KOPT-K1 (cell line): ENCODE data around the gene CCR6.
"Not testable (repeated sequence)": the region's sequence is repeated elsewhere in the genome, so short reads cannot be mapped to it uniquely, and the experiment has no call there.

Experiments used
- H3K27ac ChIP-seq: fragments of 200-600 bp; sonication (generic); 2 replicates; pipeline ENCODE4 v1.5.1; 2016; ENCODE audit warnings: antibody characterized with exemption, mild to moderate bottlenecking, low read depth, low read length; ENCODE audit not compliant: poor library complexity, severe bottlenecking
- H3K36me3 ChIP-seq: fragments of 200-600 bp; sonication (generic); 2 replicates; pipeline ENCODE4 v1.5.1; 2017; ENCODE audit warnings: antibody characterized with exemption, mild to moderate bottlenecking, low read length, moderate library complexity; ENCODE audit not compliant: insufficient read depth
- H3K9me3 ChIP-seq: fragments of 200-600 bp; sonication (generic); 2 replicates; pipeline ENCODE4 v1.5.1; 2017; ENCODE audit warnings: antibody characterized with exemption, low read length, mild to moderate bottlenecking; ENCODE audit not compliant: insufficient read depth, poor library complexity, severe bottlenecking

The CCR6 gene

DNA sequence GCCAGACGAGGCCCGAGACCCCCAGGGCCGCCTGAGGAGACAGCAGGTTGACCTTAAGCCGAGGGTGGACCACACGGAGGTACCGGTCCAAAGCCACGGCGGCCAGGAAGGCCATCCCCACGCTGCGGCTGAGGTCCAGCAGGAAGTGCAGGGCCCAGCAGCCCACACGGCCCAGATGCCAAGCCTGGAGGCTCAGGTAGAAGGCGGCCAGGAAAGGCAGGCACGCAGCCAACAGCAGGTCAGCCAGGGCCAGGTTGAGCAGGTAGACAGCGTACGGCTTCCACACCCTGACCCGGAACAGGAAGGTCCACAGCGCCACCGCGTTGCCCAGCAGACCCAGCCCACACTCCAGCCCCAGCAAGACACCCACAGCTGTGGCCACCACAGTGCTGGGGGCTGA lies 34.5 kb downstream of the CCR6 start:
- no peak overlapping the region for H3K27ac ChIP-seq
- H3K9me3 ChIP-seq, result no peaks in the 10 kb centered on the region
- H3K36me3 ChIP-seq, result no peaks in the 10 kb centered on the region

DNA sequence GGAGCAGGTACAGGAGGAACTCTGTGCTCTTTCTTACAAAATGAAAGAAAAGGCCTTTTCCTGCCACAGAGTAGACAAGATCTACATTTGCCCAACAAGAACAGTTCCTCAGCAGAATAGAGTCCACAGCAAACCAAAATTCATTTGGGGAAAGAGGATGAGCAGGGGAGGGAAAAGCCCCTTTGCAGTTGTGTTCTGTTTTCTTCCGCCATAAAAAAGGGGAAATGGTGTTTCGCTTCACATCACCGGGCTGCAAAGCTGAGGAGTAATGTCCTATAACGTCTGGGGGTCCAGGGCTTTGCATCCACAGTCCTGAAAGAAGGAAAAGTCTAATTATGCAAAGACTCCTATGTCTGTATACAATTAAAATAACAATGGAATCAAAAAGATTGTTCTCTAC lies 35.0 kb downstream of the CCR6 start, which contains the start of gene GPR31:
TSS of gene GPR31 (minus strand) at position 118 of the 400 bp plus-strand sequence. CDS start 149 bp downstream, outside the sequence.
- no peaks in the 10 kb centered on the region for H3K9me3 ChIP-seq
- no peaks in the 10 kb centered on the region for H3K36me3 ChIP-seq
- H3K27ac ChIP-seq, result no peak within 1 kb of the TSS

DNA sequence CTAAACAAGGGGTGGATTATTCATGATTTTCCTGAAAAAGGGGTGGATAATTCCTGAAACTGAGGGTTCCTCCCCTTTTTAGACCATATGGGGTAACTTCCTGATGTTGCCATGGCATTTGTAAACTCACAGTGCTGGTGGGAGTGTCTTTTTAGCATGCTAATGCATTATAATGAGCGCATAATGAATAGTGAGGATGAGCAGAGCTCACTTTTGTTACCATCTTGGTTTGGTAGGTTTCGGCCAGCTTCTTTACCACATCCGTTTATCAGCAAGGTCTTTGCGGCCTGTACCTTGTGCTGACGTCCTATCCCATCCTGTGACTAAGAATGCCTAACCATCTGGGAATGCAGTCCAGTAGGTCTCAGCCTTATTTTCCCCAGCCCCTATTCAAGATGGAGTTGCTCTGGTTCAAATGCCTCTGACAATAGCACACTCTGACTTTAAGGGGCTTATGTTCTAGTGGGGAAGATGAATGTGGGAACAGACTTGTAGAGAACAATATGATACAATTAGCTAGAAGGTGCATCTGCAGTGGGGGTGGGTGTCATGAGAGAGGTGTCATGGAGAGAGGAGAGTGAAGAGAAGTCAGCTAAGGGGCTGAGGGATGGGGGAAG lies 39.1 kb downstream of the CCR6 start:
- no peaks in the 10 kb centered on the region for H3K9me3 ChIP-seq
- H3K36me3 ChIP-seq, result no peaks in the 10 kb centered on the region
- no peak overlapping the region for H3K27ac ChIP-seq

DNA sequence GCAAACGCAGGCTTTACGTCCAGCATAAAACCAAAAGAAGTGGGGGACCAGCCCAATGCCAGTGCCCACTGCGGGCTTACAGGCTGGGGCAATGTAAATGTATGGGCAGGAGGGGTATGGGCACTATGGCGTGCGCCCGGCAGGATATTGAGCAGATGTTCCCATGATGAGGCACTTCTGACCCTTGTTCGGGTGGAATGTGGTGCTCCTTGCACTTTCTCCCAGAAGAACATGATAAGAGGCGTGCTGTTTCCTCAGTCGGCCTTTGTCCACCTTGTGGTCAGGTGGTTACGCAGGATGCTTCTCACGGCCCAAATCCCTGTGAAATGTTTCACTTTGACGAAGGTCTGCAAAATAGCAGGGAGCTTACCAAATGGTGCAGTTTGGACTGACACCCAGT lies 39.7 kb downstream of the CCR6 start:
- no peaks in the 10 kb centered on the region for H3K36me3 ChIP-seq
- no peaks in the 10 kb centered on the region for H3K9me3 ChIP-seq
- no peak overlapping the region for H3K27ac ChIP-seq

DNA sequence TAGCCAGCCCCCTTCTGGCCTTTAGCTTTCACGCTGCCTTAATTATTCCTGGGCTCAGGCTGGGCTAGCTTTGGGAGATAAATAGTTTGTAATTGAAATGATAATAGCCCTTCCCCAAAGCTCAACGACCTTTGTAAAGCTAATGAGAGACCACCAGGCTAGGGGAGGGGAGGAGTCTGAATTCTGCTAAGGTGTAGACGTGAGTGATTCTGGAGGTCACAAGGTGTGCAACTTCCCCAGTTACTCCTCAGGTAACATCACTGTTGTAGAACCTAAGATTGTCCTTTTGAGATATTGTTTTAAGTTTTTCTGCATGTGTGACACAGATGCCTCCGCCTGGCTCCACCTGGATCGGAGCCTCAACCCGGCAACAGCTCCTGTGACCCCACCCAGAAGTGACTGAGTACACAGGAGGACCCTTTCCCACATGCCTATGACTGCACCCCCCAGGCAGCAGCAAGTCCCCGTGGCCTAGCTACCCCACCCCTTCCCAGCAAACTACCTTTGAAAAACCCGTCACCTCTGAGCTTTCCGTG lies 40.6 kb downstream of the CCR6 start:
- no peaks in the 10 kb centered on the region for H3K36me3 ChIP-seq
- no peaks in the 10 kb centered on the region for H3K9me3 ChIP-seq
- H3K27ac ChIP-seq, result no peak overlapping the region

DNA sequence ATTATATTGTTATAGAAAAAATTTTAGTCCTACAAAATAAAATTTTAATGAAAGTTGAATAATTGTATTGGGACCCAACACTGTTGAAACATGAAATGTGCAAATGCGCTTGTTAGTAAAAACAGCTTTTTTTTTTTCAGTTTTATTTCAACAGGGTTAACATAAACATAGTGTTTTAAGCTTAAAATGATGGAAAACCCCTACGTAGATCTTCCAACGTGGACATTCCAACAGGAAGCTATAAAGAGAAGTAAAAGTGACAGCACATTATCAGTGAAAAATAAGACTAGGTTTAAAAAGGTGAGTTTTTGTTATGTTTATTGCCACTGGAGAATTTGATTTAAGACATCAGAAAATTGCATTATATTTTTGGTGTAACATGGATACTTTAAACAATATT lies 41.4 kb downstream of the CCR6 start:
- H3K27ac ChIP-seq, result no peak overlapping the region

DNA sequence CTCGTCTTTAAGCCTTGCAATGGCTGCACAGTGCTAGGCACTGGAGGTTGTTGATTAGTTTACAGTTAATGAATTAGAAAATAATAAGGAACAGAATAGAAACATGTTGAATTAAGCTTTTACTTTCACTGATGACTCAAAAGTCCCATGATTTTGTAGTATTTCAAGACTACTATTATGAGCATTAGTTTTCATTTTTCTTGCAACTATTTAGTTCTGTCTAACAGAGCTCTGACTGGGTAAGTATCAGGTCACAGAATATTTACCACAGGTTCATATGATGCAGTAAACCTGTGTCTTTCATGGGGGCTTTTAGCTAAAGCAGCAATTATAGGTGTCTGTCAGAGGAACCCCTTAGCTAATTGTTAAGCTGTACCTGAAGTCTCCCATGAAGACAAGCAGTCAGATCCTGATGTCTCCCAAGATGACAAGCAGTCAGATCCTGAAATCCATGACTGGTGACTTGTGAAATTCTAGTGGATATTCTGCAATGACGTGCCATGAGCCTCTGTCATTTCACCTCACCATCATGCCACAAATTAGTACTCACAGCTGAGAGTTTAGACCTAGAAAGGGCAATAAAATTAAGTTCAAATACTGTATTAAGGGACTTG lies 43.1 kb downstream of the CCR6 start:
- Histone ChIP-seq H3K27ac (no peak overlapping the region), H3K9me3 (no peaks in the 10 kb centered on the region), H3K36me3 (no peaks in the 10 kb centered on the region)

More for the DNA sequence above, 41.4 kb downstream of the CCR6 start:
- Histone ChIP-seq H3K36me3 (no peaks in the 10 kb centered on the region), H3K9me3 (no peaks in the 10 kb centered on the region)

DNA sequence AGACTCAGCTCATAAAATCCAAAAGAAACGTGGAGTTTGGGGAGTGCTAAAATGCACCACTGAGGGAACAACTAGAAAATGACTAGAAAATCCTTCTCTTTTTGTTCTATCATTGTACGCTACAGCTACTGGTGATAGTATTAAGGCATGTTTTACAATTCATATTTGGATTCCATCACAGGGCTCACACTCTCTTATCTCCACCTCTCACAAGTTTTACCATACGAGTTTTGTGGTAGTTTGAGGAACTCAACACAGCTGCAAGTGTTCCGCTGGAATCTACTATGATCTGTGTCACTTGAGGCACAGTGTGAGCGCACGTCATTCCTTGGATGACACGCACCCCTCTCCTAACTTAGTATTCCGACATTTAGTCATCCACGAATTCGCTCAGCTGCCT lies 44.8 kb downstream of the CCR6 start:
- H3K9me3 ChIP-seq, H3K27ac ChIP-seq, H3K36me3 ChIP-seq: not testable (repeated sequence)

DNA sequence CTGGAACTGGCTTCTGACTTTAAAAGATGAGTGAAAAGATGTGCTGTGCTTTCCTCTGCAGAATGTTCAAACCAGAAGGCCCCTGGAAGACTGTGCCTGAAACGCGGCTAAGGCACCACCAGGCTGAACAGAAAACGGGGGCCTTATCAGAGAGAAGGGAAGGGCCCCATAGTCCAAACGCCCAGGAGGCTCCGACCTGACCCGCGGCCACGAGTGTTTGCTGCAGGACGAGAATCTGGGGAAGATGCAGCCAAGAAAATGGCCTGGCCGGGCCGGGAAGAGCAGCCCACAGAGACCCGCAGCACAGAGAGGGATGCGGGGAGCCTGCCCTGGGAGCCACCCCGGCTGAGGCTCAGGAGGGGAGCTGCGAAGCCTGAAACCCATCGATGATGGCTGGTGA lies 45.4 kb downstream of the CCR6 start:
- not testable (repeated sequence) for H3K36me3 ChIP-seq, H3K9me3 ChIP-seq, H3K27ac ChIP-seq

DNA sequence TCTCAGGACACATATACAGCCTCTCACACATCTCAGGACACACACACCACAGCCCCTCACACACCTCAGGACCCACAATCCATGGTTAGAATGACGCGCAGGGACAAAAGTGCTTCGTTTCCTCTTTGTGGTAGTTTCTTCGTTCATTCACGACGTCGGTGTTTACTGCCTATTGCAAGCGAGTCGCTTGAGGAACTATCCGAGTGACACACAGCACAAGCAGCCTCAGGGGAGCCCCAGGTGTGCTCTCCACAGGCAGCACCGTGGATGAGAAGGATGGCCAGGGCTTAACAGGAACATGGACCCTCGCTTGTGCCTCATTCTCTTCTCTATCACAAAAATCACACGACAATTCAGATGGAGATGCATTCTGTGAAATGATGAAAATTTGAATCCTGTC lies 47.0 kb downstream of the CCR6 start:
- not testable (repeated sequence) for H3K27ac ChIP-seq, H3K9me3 ChIP-seq, H3K36me3 ChIP-seq

DNA sequence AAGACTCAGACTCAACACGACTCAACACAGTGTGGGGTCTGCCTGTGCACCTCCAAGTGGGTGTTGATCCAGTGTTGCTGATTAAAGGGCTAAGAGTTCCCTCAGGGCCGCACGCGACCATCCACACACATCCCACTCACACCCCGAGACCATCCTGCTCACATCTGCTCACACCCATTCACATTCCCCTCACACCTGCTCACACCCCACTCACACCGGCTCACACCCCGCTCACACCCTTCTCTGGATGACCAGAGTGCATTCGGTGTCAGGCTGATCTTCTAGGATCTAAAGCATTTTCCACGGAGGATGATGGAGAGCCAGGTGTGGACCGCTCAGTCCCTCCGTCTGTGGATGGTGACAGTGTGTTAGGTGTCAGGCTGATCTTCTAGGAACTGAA lies 48.4 kb downstream of the CCR6 start:
- H3K36me3 ChIP-seq, H3K27ac ChIP-seq, H3K9me3 ChIP-seq: not testable (repeated sequence)

DNA sequence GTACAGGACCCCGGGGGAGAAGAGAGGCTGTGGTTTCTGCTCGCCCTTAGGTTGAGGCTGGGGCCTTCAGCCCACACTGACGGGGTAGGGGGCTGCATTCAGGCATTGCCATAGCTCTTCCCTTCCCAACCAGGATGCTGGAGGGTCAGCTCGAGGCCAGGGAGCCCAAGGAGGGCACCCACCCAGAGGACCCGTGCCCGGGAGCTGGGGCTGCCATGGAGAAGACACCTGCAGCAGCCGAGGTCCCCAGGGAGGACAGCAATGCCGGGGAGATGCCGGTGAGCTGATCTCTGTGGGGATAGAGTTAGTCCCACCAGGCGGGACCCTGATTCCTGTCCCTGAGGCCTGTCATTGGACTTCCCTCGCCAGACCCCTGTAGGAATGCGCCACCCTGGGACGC lies 49.1 kb downstream of the CCR6 start:
- H3K27ac ChIP-seq, H3K36me3 ChIP-seq, H3K9me3 ChIP-seq: not testable (repeated sequence)

DNA sequence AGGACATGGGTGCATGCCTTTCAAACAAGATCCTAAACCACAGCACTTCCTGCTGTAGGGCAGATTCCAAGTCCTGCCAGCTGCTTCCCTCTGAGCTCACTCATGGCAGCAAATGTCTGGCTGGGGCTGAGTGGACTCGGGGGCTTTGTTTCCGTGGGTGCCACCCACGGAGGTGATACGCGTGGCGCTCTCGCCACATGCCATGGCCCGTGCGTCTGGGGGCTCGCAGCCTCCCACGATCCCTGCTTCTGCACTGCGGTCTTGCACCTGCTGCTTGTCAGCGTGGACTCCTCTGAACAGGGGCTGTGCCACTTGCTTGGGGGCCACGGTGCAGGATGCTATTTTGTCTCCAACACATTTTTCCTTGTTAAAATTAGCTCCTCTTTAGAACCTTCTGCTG lies 54.4 kb downstream of the CCR6 start:
- not testable (repeated sequence) for H3K36me3 ChIP-seq, H3K9me3 ChIP-seq, H3K27ac ChIP-seq

DNA sequence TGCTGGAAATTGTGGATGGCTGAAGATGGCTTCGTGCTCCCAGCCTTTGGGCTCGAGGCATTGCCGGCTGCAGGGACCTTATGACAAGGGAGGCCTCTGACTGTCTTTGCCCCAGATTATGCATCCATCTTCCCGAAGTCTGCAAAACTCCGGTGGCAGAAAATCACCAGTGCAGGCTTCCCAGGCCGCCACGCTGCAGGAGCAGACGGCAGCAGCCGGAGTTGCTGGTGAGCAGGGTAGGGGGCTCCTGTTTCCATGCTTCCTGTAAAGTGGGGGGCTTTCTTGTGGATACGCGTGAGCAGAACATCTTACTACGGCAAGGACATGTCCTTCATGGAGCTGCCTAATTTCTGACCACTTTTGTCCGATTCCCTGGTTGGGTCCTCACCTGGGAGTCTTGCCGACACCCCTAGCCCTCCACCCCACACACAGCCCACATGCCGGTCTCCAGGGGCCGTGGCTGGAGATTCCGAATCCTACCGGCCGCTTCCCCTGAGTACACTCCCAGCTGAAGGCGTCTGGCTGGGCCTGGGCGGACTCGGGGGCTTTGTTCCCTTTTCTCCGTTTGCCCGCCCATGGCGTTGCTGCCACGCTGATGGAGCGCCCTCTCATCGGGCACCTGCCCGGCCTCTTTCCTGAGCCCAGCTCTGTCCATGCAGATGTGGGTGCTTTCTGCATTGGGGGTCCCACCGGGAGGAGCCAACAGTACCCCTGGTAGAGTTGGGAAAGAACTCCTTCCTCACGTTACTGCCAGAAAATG lies 56.2 kb downstream of the CCR6 start:
- H3K36me3 ChIP-seq, H3K9me3 ChIP-seq, H3K27ac ChIP-seq: not testable (repeated sequence)

DNA sequence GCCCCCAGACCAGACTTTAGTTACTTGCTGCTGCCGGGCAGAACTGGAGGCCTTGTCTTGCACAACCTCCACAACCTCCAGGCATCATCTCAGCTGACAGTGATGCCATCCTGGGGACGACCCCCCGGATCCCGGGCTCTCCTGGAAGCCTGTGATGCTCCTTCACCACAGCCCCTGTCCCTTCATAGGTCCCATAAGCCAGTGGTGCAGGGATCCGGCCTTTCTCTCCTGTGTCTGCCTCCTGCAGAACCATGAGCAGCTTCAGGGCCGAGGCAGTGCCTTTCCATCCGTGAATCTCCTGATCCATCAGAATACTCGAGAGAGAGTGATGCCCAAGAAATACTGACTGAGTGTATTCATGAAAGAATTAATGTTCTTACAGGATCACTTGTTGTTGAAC lies 57.2 kb downstream of the CCR6 start:
- H3K36me3 ChIP-seq, H3K27ac ChIP-seq, H3K9me3 ChIP-seq: not testable (repeated sequence)

DNA sequence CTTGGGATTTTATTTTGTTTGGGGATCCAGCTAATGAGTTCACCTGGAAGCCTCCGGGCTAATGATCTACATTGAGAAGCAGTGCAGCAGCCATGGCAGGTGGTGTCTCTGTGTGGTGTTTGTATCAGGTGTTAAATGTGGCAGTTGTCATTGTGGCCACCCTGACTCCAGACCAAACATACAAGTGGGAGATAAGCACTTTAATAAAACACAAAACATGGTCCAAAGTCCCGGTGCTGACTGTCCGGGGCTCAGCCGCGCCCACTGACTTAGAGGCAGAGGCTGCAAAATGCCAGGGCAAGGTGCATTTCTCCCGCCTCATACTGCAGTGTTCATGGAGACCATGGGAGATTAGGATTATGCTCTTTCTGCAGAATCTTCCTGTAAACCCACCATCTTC lies 58.5 kb downstream of the CCR6 start:
- not testable (repeated sequence) for H3K9me3 ChIP-seq, H3K27ac ChIP-seq, H3K36me3 ChIP-seq
